ENCODE results near the gene MISP.
A peak's percentile ranks its signal among the peaks of the same experiment; 100 is the strongest.

The MISP gene

GRCh38 chr19:772730-773436 lies 22.0 kb downstream of the MISP start:
- DNase-seq (ENCODE audit: low spot score) = no peak

- DNase-seq (ENCODE audit: low spot score) = no peak
These were observed 25.6 kb downstream of the MISP start for GRCh38 chr19:776549-776948.

- DNase-seq (ENCODE audit: low spot score) = peak; percentile 80
These were observed 28.2 kb downstream of the MISP start for GRCh38 chr19:778910-779653.

- no peak for DNase-seq (ENCODE audit: low spot score)
These were observed 30.0 kb downstream of the MISP start for GRCh38 chr19:780935-781334.

- DNase-seq (ENCODE audit: low spot score) = no peak
These were observed 30.9 kb downstream of the MISP start for GRCh38 chr19:781800-782184.

GRCh38 chr19:782185-782877 lies 31.4 kb downstream of the MISP start:
- peak; percentile 70 for DNase-seq (ENCODE audit: low spot score)

GRCh38 chr19:782878-783668 lies 32.2 kb downstream of the MISP start:
- DNase-seq (ENCODE audit: low spot score) = no peak

- no peak for DNase-seq (ENCODE audit: low spot score)
These were observed 33.6 kb downstream of the MISP start for GRCh38 chr19:784541-784940.

GRCh38 chr19:787536-787935 lies 36.6 kb downstream of the MISP start:
- no peak for DNase-seq (ENCODE audit: low spot score)

- DNase-seq (ENCODE audit: low spot score) = no peak
These were observed 37.7 kb downstream of the MISP start for GRCh38 chr19:788686-788982.

- no peak for DNase-seq (ENCODE audit: low spot score)
These were observed 38.2 kb downstream of the MISP start for GRCh38 chr19:788983-789700.

- no peak for DNase-seq (ENCODE audit: low spot score)
These were observed 38.8 kb downstream of the MISP start for GRCh38 chr19:789701-790060.

GRCh38 chr19:791007-791566 lies 40.2 kb downstream of the MISP start:
- DNase-seq (ENCODE audit: low spot score) = no peak

GRCh38 chr19:791567-792305 lies 40.8 kb downstream of the MISP start:
- no peak for DNase-seq (ENCODE audit: low spot score)

GRCh38 chr19:792306-792885 lies 41.5 kb downstream of the MISP start:
- DNase-seq (ENCODE audit: low spot score) = no peak

- no peak for DNase-seq (ENCODE audit: low spot score)
These were observed 42.9 kb downstream of the MISP start for GRCh38 chr19:793806-794205.

- DNase-seq (ENCODE audit: low spot score) = no peak
These were observed 44.2 kb downstream of the MISP start for GRCh38 chr19:795073-795611.

- DNase-seq (ENCODE audit: low spot score) = no peak
These were observed 45.0 kb downstream of the MISP start for GRCh38 chr19:795691-796581.

Data from HuH-7.5 (cell line).